ENCODE measurements around the gene COLQ. TPM values are rescaled to one million over a fixed set of nuclear protein-coding genes. Genes with fewer than 3 reads are reported as not detected.

COLQ gene
- total RNA-seq, 4 donors from 2014 or later = 0.53 to 13.2 (median 2.6) TPM

DNA sequence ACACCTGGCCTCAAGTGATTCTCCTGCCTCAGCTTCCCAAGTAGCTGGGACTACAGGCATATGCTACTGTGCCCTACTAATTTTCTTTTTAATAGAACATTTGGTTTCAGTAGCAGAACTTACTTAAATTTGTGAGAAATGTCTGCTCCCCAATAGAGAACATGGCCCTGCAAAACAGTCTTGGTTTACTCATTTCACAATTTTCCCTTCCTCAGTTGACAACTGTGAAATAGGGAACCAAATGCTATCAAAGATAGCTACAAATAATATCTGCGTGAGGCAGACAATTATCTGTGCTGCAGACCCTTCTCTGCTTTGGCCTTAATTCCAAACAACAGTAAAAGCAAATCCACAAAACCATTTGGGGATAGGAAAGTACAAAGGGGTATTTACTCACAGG, 116.7 kb downstream of the COLQ start:
- H3K27ac ChIP-seq = peak overlapping the region in 1 of 4 donors; percentile 45
- no peak for DNase-seq
- H3K4me3 ChIP-seq = no peak overlapping the region
- TF ChIP-seq POLR2A (IDR thresholded peaks at IDR 0.05) = no peak
- TF ChIP-seq, protein P1, sequence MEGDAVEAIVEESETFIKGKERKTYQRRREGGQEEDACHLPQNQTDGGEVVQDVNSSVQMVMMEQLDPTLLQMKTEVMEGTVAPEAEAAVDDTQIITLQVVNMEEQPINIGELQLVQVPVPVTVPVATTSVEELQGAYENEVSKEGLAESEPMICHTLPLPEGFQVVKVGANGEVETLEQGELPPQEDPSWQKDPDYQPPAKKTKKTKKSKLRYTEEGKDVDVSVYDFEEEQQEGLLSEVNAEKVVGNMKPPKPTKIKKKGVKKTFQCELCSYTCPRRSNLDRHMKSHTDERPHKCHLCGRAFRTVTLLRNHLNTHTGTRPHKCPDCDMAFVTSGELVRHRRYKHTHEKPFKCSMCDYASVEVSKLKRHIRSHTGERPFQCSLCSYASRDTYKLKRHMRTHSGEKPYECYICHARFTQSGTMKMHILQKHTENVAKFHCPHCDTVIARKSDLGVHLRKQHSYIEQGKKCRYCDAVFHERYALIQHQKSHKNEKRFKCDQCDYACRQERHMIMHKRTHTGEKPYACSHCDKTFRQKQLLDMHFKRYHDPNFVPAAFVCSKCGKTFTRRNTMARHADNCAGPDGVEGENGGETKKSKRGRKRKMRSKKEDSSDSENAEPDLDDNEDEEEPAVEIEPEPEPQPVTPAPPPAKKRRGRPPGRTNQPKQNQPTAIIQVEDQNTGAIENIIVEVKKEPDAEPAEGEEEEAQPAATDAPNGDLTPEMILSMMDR (IDR thresholded peaks at IDR 0.05) = no peak
- H3K4me1 ChIP-seq = no peaks in the 10 kb centered on the region
- H3K36me3 ChIP-seq = no peaks in the 10 kb centered on the region
- no peaks in the 10 kb centered on the region for H3K9me3 ChIP-seq
- no peaks in the 10 kb centered on the region for H3K27me3 ChIP-seq

DNA sequence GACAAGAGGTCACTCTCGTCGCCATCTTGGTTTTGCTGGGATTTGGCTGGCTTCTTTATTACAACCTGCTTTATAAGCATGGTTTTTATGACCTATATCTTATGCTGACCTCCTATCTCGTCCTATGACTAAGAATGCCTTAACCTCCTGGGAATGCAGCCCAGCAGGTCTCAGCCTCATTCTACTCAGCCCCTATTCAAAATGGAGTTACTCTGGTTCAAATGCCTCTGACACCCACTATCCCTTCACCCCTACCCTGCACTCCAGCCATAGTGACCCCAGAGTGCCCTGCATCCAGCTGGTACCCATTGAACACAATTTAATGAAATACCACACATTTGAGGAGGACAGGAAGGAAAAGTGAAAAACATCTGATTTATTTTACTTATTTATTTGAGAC, 117.5 kb downstream of the COLQ start:
- H3K36me3 ChIP-seq = no peaks in the 10 kb centered on the region
- H3K27ac ChIP-seq = no peak overlapping the region
- H3K4me1 ChIP-seq = no peaks in the 10 kb centered on the region
- no peaks in the 10 kb centered on the region for H3K9me3 ChIP-seq
- H3K4me3 ChIP-seq = no peak overlapping the region
- no peaks in the 10 kb centered on the region for H3K27me3 ChIP-seq
- no peak for DNase-seq
- TF ChIP-seq POLR2A (IDR thresholded peaks at IDR 0.05) = no peak
- TF ChIP-seq, protein P1 (IDR thresholded peaks at IDR 0.05) = no peak

DNA sequence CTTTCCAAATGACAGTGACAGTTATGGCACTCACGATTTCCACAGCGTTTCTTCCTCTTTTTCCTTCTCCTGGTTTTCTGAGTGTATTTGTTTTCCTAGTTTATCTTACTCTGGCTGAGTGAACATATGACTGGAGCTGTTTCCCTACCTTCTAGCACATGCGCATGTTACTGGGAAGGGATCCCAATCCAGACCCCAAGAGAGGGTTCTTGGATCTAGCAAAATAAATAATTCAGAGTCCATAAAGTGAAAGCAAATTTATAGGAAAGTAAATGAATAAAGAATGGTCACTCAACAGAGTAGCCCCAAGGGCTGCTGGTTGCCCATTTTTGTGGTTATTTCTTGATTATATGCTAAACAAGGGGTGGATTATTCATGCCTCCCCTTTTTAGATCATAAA, 118.0 kb downstream of the COLQ start:
- Histone ChIP-seq H3K9me3 (no peaks in the 10 kb centered on the region), H3K4me3 (no peak overlapping the region), H3K27ac (no peak overlapping the region), H3K4me1 (no peaks in the 10 kb centered on the region), H3K27me3 (no peaks in the 10 kb centered on the region), H3K36me3 (no peaks in the 10 kb centered on the region)
- no peak for TF ChIP-seq POLR2A (IDR thresholded peaks at IDR 0.05)
- TF ChIP-seq, protein P1 (IDR thresholded peaks at IDR 0.05) = no peak
- no peak for DNase-seq

DNA sequence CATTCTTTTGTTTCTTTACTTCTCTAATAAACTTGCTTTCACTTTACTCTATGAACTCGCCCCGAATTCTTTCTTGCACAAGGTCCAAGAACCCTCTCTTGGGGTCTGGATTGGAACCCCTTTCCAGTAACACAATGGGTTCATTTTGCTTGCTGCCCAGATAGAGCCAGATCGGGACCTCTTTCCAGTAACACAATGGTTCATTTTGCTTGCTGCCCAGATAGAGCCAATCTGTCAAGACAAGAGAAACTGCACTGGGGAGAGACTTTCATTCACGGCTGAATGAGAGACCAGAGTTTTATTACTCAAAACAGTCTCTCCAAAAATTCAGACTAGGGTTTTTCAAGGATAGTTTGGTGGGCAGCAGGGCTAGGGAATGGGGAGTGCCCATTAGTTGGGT, 119.6 kb downstream of the COLQ start:
- DNase-seq = no peak
- Histone ChIP-seq H3K9me3 (no peaks in the 10 kb centered on the region), H3K27ac (no peak overlapping the region), H3K4me1 (no peaks in the 10 kb centered on the region), H3K4me3 (no peak overlapping the region), H3K36me3 (no peaks in the 10 kb centered on the region), H3K27me3 (no peaks in the 10 kb centered on the region)
- no peak for TF ChIP-seq POLR2A (IDR thresholded peaks at IDR 0.05)
- TF ChIP-seq, protein P1 (IDR thresholded peaks at IDR 0.05) = no peak

Small RNA genes lying within 50 kb of the gene (small RNA-seq; reads per million reads assigned to genes)
- 0 reads per million in 2 donors for gene MIR4270
- gene RN7SL110P = 0 to 0.06 reads per million in 2 donors
- gene RNU6-1024P = 0 reads per million in 2 donors

Other genes with a start within 250 kb of the COLQ start
- gene SH3BP5, start 189.1 kb downstream of the COLQ start, total RNA-seq = 10 to 100 TPM; 12.8 to 64.4 (median 16.0) TPM
- gene METTL6, start 94.2 kb downstream of the COLQ start, total RNA-seq = 10 to 100 TPM in 3 of 4 donors, 1 to 10 TPM in 1; 9.5 to 16.2 (median 13.4) TPM
- 10 to 100 TPM; 27.1 to 45.4 (median 33.0) TPM for gene EAF1, start 94.1 kb downstream of the COLQ start, total RNA-seq
- gene HACL1, start 79.9 kb upstream of the COLQ start, total RNA-seq = 10 to 100 TPM; 22.5 to 50.1 (median 33.0) TPM
- 10 to 100 TPM in 3 of 4 donors, 1 to 10 TPM in 1; 9.1 to 88.4 (median 59.9) TPM for gene BTD, start 80.0 kb upstream of the COLQ start, total RNA-seq